SK-N-SH (cell line): ENCODE results near the gene IRAK1BP1. TPM values are rescaled to one million over a fixed set of nuclear protein-coding genes. Genes with fewer than 3 reads are reported as not detected.

Experiments used
- CTCF ChIA-PET: fragments of 300-600, 350-600 bp; formaldehyde crosslinking; extraction: SDS; loops from one replicate; lab custom pipeline; 2021; lab: Yijun Ruan, JAX
- POLR2A ChIA-PET: fragments of 350-600 bp; sonication (Branson Sonifier 250); formaldehyde crosslinking; extraction: SDS; loops from one replicate; lab custom pipeline; 2020; ENCODE audit warnings: antibody characterized with exemption, inconsistent platforms; lab: Yijun Ruan, JAX
- DNase-seq: peaks from one replicate; pipeline ENCODE4 v3.0.0; 2012
- H2AFZ ChIP-seq: fragments of 200-600 bp; sonication (generic); 2 replicates; pipeline ENCODE4 v1.8.1; 2016; ENCODE audit warnings: antibody characterized with exemption, mild to moderate bottlenecking, low read depth
- H3F3A ChIP-seq: fragments of 200-600 bp; sonication (generic); replicated peaks from 2 replicates; pipeline ENCODE3; 2016; ENCODE audit warnings: antibody characterized with exemption, mild to moderate bottlenecking; ENCODE audit not compliant: insufficient read depth
- H3K27ac ChIP-seq, 2 experiments: fragments of 200-500 bp in 1 of 2; fragments of 200-600 bp in 1 of 2; sonication (Bioruptor generic) in 1 of 2; sonication (generic), shearing (Covaris generic) in 1 of 2; 2 replicates each; pipeline versions ENCODE4 v1.5.1 to v1.6.1; 2014 to 2016; ENCODE audit warnings: low read depth in 2 of 2, inconsistent platforms in 1 of 2, low read length in 1 of 2, mild to moderate bottlenecking in 1 of 2, mixed read lengths in 1 of 2
- H3K27me3 ChIP-seq: fragments of 200-600 bp; sonication (generic), shearing (Covaris generic); 2 replicates; pipeline ENCODE4 v1.6.1; 2016; ENCODE audit warnings: mixed run types; ENCODE audit not compliant: insufficient read depth
- H3K36me3 ChIP-seq, 2 experiments: fragments of 200-500 bp in 1 of 2; fragments of 200-600 bp in 1 of 2; sonication (Bioruptor generic) in 1 of 2; sonication (generic) in 1 of 2; replicated peaks in 1 of 2; 2 replicates each; pipeline versions ENCODE3 to v1.5.1; 2014 to 2016; ENCODE audit warnings: low read length in 1 of 2, mild to moderate bottlenecking in 1 of 2; ENCODE audit not compliant: insufficient read depth in 2 of 2, control insufficient read depth in 1 of 2
- H3K4me1 ChIP-seq, 2 experiments: fragments of 200-500 bp in 1 of 2; fragments of 200-600 bp in 1 of 2; sonication (Bioruptor generic) in 1 of 2; sonication (generic), shearing (Covaris generic) in 1 of 2; 2 replicates each; pipeline versions ENCODE4 v1.5.1 to v1.6.1; 2014 to 2016; ENCODE audit warnings: low read depth in 1 of 2, low read length in 1 of 2, mixed run types in 1 of 2; ENCODE audit not compliant: insufficient read depth in 2 of 2, control insufficient read depth in 1 of 2
- H3K4me2 ChIP-seq: fragments of 200-600 bp; sonication (generic), shearing (Covaris generic); 2 replicates; pipeline ENCODE4 v1.6.1; 2017; ENCODE audit warnings: mixed run types
- H3K4me3 ChIP-seq, 2 experiments: fragments of 200-500 bp in 1 of 2; fragments of 200-600 bp in 1 of 2; sonication (Bioruptor generic) in 1 of 2; sonication (generic), shearing (Covaris generic) in 1 of 2; 2 replicates each; pipeline versions ENCODE4 v1.5.1 to v1.8.1; 2014 to 2016; ENCODE audit warnings: low read depth in 2 of 2, inconsistent platforms in 1 of 2, low read length in 1 of 2, mild to moderate bottlenecking in 1 of 2, mixed read lengths in 1 of 2, moderate library complexity in 1 of 2
- H3K79me2 ChIP-seq: fragments of 200-600 bp; sonication (generic); 2 replicates; pipeline ENCODE4 v1.8.1; 2017; ENCODE audit warnings: mild to moderate bottlenecking; ENCODE audit not compliant: insufficient read depth
- H3K9ac ChIP-seq: fragments of 200-600 bp; sonication (generic); 2 replicates; pipeline ENCODE4 v1.6.1; 2017; ENCODE audit warnings: mixed run types
- H3K9me2 ChIP-seq: fragments of 200-600 bp; sonication (generic); 2 replicates; pipeline ENCODE4 v1.6.1; 2017; ENCODE audit warnings: mixed run types
- H3K9me3 ChIP-seq: fragments of 200-600 bp; sonication (generic); 2 replicates; pipeline ENCODE4 v1.6.1; 2017; ENCODE audit warnings: mixed run types, mild to moderate bottlenecking, moderate library complexity
- H4K20me1 ChIP-seq: fragments of 200-600 bp; sonication (generic); 2 replicates; pipeline ENCODE4 v1.6.1; 2017; ENCODE audit warnings: mild to moderate bottlenecking, mixed run types; ENCODE audit not compliant: insufficient read depth
- FOXM1 ChIP-seq: IDR thresholded peaks from 2 replicates; pipeline ENCODE4 v1.4.0; 2012; ENCODE audit warnings: low read depth, mild to moderate bottlenecking
- GATA2 ChIP-seq: sonication (generic); formaldehyde crosslinking; IDR thresholded peaks from 2 replicates; pipeline ENCODE4 v1.5.0; 2020; ENCODE audit warnings: mild to moderate bottlenecking, missing genetic modification reagents
- MXI1 ChIP-seq: IDR thresholded peaks from 2 replicates; pipeline ENCODE4 v1.6.1; 2012; ENCODE audit warnings: mild to moderate bottlenecking, low read depth, low read length, improper control_type of control experiment
- RAD21 ChIP-seq: IDR thresholded peaks from 2 replicates; pipeline ENCODE4 v1.6.1; 2012; ENCODE audit warnings: mild to moderate bottlenecking, low read length
- WGBS: methylation state at CpG from one replicate; pipeline ENCODE4 v1.1.6; 2017; ENCODE audit warnings: low lambda C conversion rate; 5-methylcytosine and 5-hydroxymethylcytosine counted together
- polyA plus RNA-seq, 3 experiments: library from polyadenylated mRNA; depleted of rRNA; stranded (reverse); fragments of >200 nt; gene quantifications; 2 replicates each; pipeline ENCODE4 v1.2.3, GENCODE V29; 2012
- TF ChIP-seq, protein P1 (sequence below): IDR thresholded peaks from 2 replicates; pipeline ENCODE4 v1.4.0; 2012; ENCODE audit warnings: low read depth
- TF ChIP-seq, protein P2 (sequence below): fragments of 150-350 bp; IDR thresholded peaks from 2 replicates; pipeline ENCODE4 v1.6.1; 2016; ENCODE audit warnings: mild to moderate bottlenecking, low read depth, low read length
- TF ChIP-seq, protein P3 (sequence below): fragments of 150-350 bp; IDR thresholded peaks from 2 replicates; pipeline ENCODE4 v1.6.1; 2017; ENCODE audit warnings: antibody characterized with exemption, low read length, low read depth, borderline replicate concordance
- TF ChIP-seq, protein P4 (sequence below): IDR thresholded peaks from 2 replicates; pipeline ENCODE4; 2012
- TF ChIP-seq, protein P5 (sequence below): fragments of 200-600 bp; sonication (generic); IDR thresholded peaks from 2 replicates; pipeline ENCODE4 v1.6.1; 2017; ENCODE audit warnings: antibody characterized with exemption, mild to moderate bottlenecking, moderate library complexity
- TF ChIP-seq, protein P6 (sequence below): IDR thresholded peaks from 2 replicates; pipeline ENCODE4 v1.6.1; 2012; ENCODE audit warnings: mild to moderate bottlenecking, low read depth, low read length, moderate library complexity

The IRAK1BP1 gene
- polyA plus RNA-seq, 1 of the 3 experiments (the other 2 are of a cell fraction) = 1.8 TPM

DNA sequence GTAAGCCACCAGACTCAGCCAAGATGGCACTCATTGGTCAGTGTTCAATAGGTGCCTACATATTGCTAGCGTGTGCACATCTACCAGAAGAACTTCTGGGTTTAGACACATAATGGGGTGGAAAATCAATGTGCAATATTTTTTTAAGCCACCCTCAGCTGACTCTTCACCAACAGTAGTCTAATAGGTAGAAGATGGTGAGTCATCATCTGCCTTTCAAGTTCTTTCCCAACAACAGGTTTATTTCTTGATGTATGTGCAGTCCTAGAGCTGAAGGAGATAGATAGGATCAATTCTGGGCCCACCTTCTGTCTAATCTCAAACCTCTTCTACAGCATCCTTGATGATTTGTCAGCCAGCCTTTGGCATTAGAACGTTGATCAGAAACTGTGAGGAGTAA, 41.3 kb downstream of the IRAK1BP1 start (continued):
- TF ChIP-seq, protein P1, sequence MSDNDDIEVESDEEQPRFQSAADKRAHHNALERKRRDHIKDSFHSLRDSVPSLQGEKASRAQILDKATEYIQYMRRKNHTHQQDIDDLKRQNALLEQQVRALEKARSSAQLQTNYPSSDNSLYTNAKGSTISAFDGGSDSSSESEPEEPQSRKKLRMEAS = no peak
- TF ChIP-seq RAD21 = no peak
- no peak for TF ChIP-seq GATA2 (CRISPR knock-in tag)
- TF ChIP-seq, protein P2, sequence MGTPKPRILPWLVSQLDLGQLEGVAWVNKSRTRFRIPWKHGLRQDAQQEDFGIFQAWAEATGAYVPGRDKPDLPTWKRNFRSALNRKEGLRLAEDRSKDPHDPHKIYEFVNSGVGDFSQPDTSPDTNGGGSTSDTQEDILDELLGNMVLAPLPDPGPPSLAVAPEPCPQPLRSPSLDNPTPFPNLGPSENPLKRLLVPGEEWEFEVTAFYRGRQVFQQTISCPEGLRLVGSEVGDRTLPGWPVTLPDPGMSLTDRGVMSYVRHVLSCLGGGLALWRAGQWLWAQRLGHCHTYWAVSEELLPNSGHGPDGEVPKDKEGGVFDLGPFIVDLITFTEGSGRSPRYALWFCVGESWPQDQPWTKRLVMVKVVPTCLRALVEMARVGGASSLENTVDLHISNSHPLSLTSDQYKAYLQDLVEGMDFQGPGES = no peak

DNA sequence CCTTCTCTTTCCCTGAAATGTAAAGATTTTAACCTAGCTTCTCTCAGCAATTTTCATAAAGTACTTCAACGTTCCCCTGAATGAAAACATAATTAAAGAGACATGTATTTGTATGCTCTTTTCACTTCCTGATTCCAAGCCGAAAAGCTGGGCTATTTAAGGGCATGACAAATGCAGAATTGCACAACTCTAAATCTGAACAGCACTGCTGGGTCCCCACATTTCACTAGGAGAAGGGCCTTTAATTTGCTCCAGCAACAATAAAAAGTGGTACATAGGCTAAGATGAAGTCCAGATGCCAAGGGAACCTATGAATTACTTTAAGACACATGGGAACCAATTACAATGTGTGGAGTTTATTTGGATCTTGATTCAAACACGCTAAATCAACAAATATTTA, 42.0 kb downstream of the IRAK1BP1 start:
- Histone ChIP-seq H3K4me3 (no peak overlapping the region), H3F3A (peaks cover 5% of the 10 kb centered on the region), H3K27ac (no peak overlapping the region; a peak in 1 of 4 replicates), H3K4me1 (no peaks in the 10 kb centered on the region), H3K4me2 (no peak overlapping the region), H3K9ac (no peak overlapping the region), H3K9me2 (no peaks in the 10 kb centered on the region), H3K27me3 (no peaks in the 10 kb centered on the region), H2AFZ (no peak overlapping the region)
- POLR2A ChIA-PET = no interaction called here
- 54% methylated on average over 3 of the region's 3 CpGs for WGBS
- TF ChIP-seq, protein P3, sequence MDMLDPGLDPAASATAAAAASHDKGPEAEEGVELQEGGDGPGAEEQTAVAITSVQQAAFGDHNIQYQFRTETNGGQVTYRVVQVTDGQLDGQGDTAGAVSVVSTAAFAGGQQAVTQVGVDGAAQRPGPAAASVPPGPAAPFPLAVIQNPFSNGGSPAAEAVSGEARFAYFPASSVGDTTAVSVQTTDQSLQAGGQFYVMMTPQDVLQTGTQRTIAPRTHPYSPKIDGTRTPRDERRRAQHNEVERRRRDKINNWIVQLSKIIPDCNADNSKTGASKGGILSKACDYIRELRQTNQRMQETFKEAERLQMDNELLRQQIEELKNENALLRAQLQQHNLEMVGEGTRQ = no peak
- TF ChIP-seq, protein P4, sequence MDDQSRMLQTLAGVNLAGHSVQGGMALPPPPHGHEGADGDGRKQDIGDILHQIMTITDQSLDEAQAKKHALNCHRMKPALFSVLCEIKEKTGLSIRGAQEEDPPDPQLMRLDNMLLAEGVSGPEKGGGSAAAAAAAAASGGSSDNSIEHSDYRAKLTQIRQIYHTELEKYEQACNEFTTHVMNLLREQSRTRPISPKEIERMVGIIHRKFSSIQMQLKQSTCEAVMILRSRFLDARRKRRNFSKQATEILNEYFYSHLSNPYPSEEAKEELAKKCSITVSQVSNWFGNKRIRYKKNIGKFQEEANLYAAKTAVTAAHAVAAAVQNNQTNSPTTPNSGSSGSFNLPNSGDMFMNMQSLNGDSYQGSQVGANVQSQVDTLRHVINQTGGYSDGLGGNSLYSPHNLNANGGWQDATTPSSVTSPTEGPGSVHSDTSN = no peak
- TF ChIP-seq, protein P5, sequence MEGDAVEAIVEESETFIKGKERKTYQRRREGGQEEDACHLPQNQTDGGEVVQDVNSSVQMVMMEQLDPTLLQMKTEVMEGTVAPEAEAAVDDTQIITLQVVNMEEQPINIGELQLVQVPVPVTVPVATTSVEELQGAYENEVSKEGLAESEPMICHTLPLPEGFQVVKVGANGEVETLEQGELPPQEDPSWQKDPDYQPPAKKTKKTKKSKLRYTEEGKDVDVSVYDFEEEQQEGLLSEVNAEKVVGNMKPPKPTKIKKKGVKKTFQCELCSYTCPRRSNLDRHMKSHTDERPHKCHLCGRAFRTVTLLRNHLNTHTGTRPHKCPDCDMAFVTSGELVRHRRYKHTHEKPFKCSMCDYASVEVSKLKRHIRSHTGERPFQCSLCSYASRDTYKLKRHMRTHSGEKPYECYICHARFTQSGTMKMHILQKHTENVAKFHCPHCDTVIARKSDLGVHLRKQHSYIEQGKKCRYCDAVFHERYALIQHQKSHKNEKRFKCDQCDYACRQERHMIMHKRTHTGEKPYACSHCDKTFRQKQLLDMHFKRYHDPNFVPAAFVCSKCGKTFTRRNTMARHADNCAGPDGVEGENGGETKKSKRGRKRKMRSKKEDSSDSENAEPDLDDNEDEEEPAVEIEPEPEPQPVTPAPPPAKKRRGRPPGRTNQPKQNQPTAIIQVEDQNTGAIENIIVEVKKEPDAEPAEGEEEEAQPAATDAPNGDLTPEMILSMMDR = no peak
- TF ChIP-seq, protein P6, sequence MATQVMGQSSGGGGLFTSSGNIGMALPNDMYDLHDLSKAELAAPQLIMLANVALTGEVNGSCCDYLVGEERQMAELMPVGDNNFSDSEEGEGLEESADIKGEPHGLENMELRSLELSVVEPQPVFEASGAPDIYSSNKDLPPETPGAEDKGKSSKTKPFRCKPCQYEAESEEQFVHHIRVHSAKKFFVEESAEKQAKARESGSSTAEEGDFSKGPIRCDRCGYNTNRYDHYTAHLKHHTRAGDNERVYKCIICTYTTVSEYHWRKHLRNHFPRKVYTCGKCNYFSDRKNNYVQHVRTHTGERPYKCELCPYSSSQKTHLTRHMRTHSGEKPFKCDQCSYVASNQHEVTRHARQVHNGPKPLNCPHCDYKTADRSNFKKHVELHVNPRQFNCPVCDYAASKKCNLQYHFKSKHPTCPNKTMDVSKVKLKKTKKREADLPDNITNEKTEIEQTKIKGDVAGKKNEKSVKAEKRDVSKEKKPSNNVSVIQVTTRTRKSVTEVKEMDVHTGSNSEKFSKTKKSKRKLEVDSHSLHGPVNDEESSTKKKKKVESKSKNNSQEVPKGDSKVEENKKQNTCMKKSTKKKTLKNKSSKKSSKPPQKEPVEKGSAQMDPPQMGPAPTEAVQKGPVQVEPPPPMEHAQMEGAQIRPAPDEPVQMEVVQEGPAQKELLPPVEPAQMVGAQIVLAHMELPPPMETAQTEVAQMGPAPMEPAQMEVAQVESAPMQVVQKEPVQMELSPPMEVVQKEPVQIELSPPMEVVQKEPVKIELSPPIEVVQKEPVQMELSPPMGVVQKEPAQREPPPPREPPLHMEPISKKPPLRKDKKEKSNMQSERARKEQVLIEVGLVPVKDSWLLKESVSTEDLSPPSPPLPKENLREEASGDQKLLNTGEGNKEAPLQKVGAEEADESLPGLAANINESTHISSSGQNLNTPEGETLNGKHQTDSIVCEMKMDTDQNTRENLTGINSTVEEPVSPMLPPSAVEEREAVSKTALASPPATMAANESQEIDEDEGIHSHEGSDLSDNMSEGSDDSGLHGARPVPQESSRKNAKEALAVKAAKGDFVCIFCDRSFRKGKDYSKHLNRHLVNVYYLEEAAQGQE = no peak
- no peak for TF ChIP-seq MXI1
- no peak for TF ChIP-seq FOXM1
- TF ChIP-seq, protein P1 = no peak
- TF ChIP-seq, all 33 proteins: peak for 0
- no peaks in the 10 kb centered on the region for H3K79me2 ChIP-seq
- no peaks in the 10 kb centered on the region for H3K9me3 ChIP-seq
- H3K36me3 ChIP-seq = peaks cover 2 to 5% of the 10 kb centered on the region in 2 experiments
- no peak for DNase-seq
- H4K20me1 ChIP-seq = no peaks in the 10 kb centered on the region
- CTCF ChIA-PET = no interaction called here
